Breast epithelium (tissue), 3 donors: ENCODE results near the gene EIF4B.

Experiments used
- POLR2A ChIP-seq: fragments of 450-650 bp; IDR thresholded peaks from one replicate; pipeline ENCODE4 v1.6.1; 2016; ENCODE audit warnings: antibody characterized with exemption, mild to moderate bottlenecking, moderate library complexity
- POLR2AphosphoS5 ChIP-seq, 3 donors: sonication (generic); formaldehyde crosslinking; IDR thresholded peaks; one replicate each; pipeline ENCODE4 v1.6.1; 2017; ENCODE audit warnings: antibody characterized with exemption in 3 of 3
- TF ChIP-seq, protein P1 (sequence below), 3 donors: fragments of 450-650 bp; IDR thresholded peaks; one replicate each; pipeline ENCODE4 v1.5.1; 2016 to 2017; ENCODE audit warnings: antibody characterized with exemption in 3 of 3, mild to moderate bottlenecking in 3 of 3, moderate library complexity in 3 of 3

DNA sequence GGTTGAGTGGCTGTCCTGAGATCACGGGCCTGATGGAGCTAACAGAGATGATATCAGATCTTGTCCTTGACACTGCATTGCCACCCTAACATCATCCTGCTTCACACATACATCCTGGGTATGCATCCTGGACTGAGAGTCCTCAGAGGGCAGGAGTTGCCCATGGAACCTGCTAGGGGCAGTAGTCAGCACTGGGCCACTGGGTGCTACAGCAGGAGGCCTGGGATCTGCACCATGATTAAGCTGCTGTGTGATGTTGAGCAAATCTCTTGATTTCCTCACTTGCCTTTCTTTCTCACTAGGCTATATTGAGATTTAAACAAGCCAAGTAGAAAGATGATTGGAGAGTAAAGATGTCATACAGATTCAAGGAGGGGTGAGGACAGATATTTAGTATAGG is 22.1 kb upstream of the EIF4B start:
- TF ChIP-seq, protein P1, sequence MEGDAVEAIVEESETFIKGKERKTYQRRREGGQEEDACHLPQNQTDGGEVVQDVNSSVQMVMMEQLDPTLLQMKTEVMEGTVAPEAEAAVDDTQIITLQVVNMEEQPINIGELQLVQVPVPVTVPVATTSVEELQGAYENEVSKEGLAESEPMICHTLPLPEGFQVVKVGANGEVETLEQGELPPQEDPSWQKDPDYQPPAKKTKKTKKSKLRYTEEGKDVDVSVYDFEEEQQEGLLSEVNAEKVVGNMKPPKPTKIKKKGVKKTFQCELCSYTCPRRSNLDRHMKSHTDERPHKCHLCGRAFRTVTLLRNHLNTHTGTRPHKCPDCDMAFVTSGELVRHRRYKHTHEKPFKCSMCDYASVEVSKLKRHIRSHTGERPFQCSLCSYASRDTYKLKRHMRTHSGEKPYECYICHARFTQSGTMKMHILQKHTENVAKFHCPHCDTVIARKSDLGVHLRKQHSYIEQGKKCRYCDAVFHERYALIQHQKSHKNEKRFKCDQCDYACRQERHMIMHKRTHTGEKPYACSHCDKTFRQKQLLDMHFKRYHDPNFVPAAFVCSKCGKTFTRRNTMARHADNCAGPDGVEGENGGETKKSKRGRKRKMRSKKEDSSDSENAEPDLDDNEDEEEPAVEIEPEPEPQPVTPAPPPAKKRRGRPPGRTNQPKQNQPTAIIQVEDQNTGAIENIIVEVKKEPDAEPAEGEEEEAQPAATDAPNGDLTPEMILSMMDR (IDR thresholded peaks at IDR 0.05): no peak
- TF ChIP-seq POLR2A: no peak
- TF ChIP-seq POLR2AphosphoS5 (IDR thresholded peaks at IDR 0.05): no peak
